ENCODE results near the gene RAD51B. TPM values are rescaled to one million over a fixed set of nuclear protein-coding genes. Genes with fewer than 3 reads are reported as not detected.

RAD51B gene
- total RNA-seq, 1 experiment from 2014 or later: 8.5 TPM

- no peaks in the 10 kb centered on the region for H3K36me3 ChIP-seq (ENCODE audit: control insufficient read depth, insufficient read depth, low read length)
- CTCF ChIA-PET: no interaction called here
- POLR2A ChIA-PET: no interaction called here
Measured at GRCh38 chr14:68525516-68525915, 705.9 kb downstream of the RAD51B start.

GRCh38 chr14:68526512-68527091 is 707.0 kb downstream of the RAD51B start:
- H3K4me3 ChIP-seq (ENCODE audit: low read depth in 2 of 2, low read length in 2 of 2): no peak overlapping the region
- ATAC-seq (no peak), DNase-seq (ENCODE audit: low read depth, low spot score) (no peak)
- no peaks in the 10 kb centered on the region for H3K4me1 ChIP-seq (ENCODE audit: control insufficient read depth, insufficient read depth, low read length)
- H3K9me3 ChIP-seq (ENCODE audit: control insufficient read depth, insufficient read depth, low read depth, low read length): peaks cover 4% of the 10 kb centered on the region
- TF ChIP-seq SIN3A (IDR thresholded peaks at IDR 0.05; ENCODE audit: borderline replicate concordance, insufficient read depth, low read depth, low read length): no peak
- no peak for TF ChIP-seq REST (IDR thresholded peaks at IDR 0.05; ENCODE audit: insufficient read depth in 1 of 2, low read depth in 2 of 2, low read length in 1 of 2)
- TF ChIP-seq CTCF (IDR thresholded peaks at IDR 0.05): no peak
- TF ChIP-seq POLR2AphosphoS5 (IDR thresholded peaks at IDR 0.05; ENCODE audit: low read depth, low read length): no peak
- no peak for TF ChIP-seq TCF7L2 (IDR thresholded peaks at IDR 0.05; ENCODE audit: low read depth, low read length)
- no TSS peak for BruUV-seq (replicated peaks)
- in situ Hi-C loops (cut with HindIII; ENCODE audit: low pct_unique_long_range_greater_than_20kb, low sequenced_read_pairs): no loop called here
- H3K27me3 ChIP-seq (ENCODE audit: control insufficient read depth, insufficient read depth, low read length): no peaks in the 10 kb centered on the region
- ChIA-PET CTCF (no interaction called here), POLR2A (interaction anchor here (0.6 kb wide), 1 partner anchor 12 kb away, joined by 11 read pairs; no protein-coding TSS in a partner anchor)
- intact Hi-C loops (cut with micrococcal nuclease; ENCODE audit: unreplicated experiment): no loop called here
- no peaks in the 10 kb centered on the region for H3K36me3 ChIP-seq (ENCODE audit: control insufficient read depth, insufficient read depth, low read length)
- H3K27ac ChIP-seq (ENCODE audit: low read length): no peak overlapping the region; the same call in 1 of the 2 replicates

More at GRCh38 chr14:68525516-68525915, 705.9 kb downstream of the RAD51B start:
- H3K27ac ChIP-seq (ENCODE audit: low read length): no peak overlapping the region
- TF ChIP-seq TCF7L2 (IDR thresholded peaks at IDR 0.05; ENCODE audit: low read depth, low read length) (no peak), REST (IDR thresholded peaks at IDR 0.05; ENCODE audit: insufficient read depth in 1 of 2, low read depth in 2 of 2, low read length in 1 of 2) (no peak), SIN3A (IDR thresholded peaks at IDR 0.05; ENCODE audit: borderline replicate concordance, insufficient read depth, low read depth, low read length) (no peak), POLR2AphosphoS5 (IDR thresholded peaks at IDR 0.05; ENCODE audit: low read depth, low read length) (no peak), CTCF (IDR thresholded peaks at IDR 0.05) (no peak)
- DNase-seq (ENCODE audit: low read depth, low spot score) (no peak), ATAC-seq (no peak)
- H3K27me3 ChIP-seq (ENCODE audit: control insufficient read depth, insufficient read depth, low read length): no peaks in the 10 kb centered on the region
- H3K9me3 ChIP-seq (ENCODE audit: control insufficient read depth, insufficient read depth, low read depth, low read length): no peaks in the 10 kb centered on the region
- in situ Hi-C loops (cut with HindIII; ENCODE audit: low pct_unique_long_range_greater_than_20kb, low sequenced_read_pairs): no loop called here
- no peak overlapping the region for H3K4me3 ChIP-seq (ENCODE audit: low read depth in 2 of 2, low read length in 2 of 2)
- intact Hi-C loops (cut with micrococcal nuclease; ENCODE audit: unreplicated experiment): no loop called here
- H3K4me1 ChIP-seq (ENCODE audit: control insufficient read depth, insufficient read depth, low read length): no peaks in the 10 kb centered on the region
- BruUV-seq (replicated peaks): no TSS peak
